ENCODE results near the gene ZCCHC7. TPM values are rescaled to one million over a fixed set of nuclear protein-coding genes. Genes with fewer than 3 reads are reported as not detected.
A peak's percentile ranks its signal among the peaks of the same experiment; 100 is the strongest.

ZCCHC7 gene
- total and polyA plus RNA-seq, 10 of the 15 experiments (the other 5 are each of a cell fraction or from before 2014, with no cell fraction given) = 42.9 to 178 (median 53.3) TPM

DNA sequence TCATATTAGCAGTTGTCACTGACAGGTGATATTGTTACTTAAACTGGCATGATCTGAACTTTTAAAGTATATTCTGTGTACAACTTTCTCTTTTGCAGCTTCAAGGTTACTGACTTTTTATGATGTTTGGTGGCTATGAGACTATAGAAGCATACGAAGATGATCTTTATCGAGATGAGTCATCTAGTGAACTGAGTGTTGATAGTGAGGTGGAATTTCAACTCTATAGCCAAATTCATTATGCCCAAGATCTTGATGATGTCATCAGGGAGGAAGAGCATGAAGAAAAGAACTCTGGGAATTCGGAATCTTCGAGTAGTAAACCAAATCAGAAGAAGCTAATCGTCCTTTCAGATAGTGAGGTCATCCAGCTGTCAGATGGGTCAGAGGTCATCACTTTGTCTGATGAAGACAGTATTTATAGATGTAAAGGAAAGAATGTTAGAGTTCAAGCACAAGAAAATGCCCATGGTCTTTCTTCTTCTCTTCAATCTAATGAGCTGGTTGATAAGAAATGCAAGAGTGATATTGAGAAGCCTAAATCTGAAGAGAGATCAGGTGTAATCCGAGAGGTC, 5.9 kb downstream of the ZCCHC7 start (continued):
- no peak for TF ChIP-seq BACH1 (IDR thresholded peaks at IDR 0.05; ENCODE audit: borderline replicate concordance)

DNA sequence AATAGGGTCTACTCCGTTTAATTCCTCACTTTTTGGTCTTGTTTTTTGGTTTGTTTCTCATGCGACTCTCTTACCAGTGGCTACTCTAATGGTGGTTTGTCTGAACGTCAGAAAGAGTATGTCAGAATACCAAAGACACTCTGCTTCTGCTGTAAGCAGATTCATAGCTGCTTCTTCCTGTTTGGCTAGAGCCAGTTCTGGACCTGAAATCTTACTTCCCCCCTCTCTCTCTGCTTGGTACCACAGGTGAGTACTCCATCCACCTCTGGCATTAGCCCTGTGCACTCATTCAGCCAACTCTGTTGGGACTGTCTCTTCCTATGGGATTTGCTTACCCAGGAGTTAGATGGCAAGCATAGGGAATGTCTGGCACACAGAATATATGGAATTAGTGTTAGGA, 6.6 kb downstream of the ZCCHC7 start:
- no peak overlapping the region for H2AFZ ChIP-seq (ENCODE audit: control insufficient read depth, low read depth, low read length)
- H3K4me1 ChIP-seq (ENCODE audit: control insufficient read depth, insufficient read depth, low read length) = peaks cover 21% of the 10 kb centered on the region
- H4K20me1 ChIP-seq (ENCODE audit: control insufficient read depth, insufficient read depth) = no peaks in the 10 kb centered on the region
- in situ Hi-C loops (cut with MboI) = no loop called here
- no peak for FAIRE-seq
- no peaks in the 10 kb centered on the region for H3K9me3 ChIP-seq (replicated peaks; ENCODE audit: control insufficient read depth, insufficient read depth, low read length)
- H3K27ac ChIP-seq (ENCODE audit: control insufficient read depth, insufficient read depth) = peak overlapping the region; percentile 6; the same call in 1 of the 2 replicates
- no peaks in the 10 kb centered on the region for H3K27me3 ChIP-seq (replicated peaks in 1 of 2; ENCODE audit: control insufficient read depth in 2 of 2, insufficient read depth in 2 of 2, low read length in 1 of 2)
- peak; percentile 44 for ATAC-seq
- H3K79me2 ChIP-seq (ENCODE audit: control insufficient read depth, insufficient read depth, low read length) = peaks cover 88% of the 10 kb centered on the region
- 74% methylated on average over 3 of the region's 3 CpGs for WGBS (ENCODE audit: insufficient coverage, insufficient replicate concordance, low lambda C conversion rate, missing lambda C conversion rate)
- intact Hi-C loops (cut with micrococcal nuclease; ENCODE audit: unreplicated experiment) = loop anchor here (10.0 kb wide), 1 partner anchor 252 kb away; no protein-coding TSS in a partner anchor
- BruUV-seq (replicated peaks) = no TSS peak
- H3K4me2 ChIP-seq (ENCODE audit: control insufficient read depth, insufficient read depth) = peak overlapping the region; percentile 65
- ChIA-PET RAD21 (ENCODE audit: unreplicated experiment) (interaction anchor here (0.6 to 5.9 kb wide), 7 partner anchors 10 to 202 kb away, joined by 3 to 76 read pairs (median 4); no protein-coding TSS in a partner anchor), POLR2A (interaction anchor here (0.6 to 5.9 kb wide), 4 partner anchors 10 to 148 kb away, joined by 3 to 50 read pairs (median 3); no protein-coding TSS in a partner anchor), CTCF (interaction anchor here (0.7 to 2.3 kb wide), 10 partner anchors 8 to 202 kb away, joined by 3 to 7 read pairs (median 4); no protein-coding TSS in a partner anchor), SMC1A (ENCODE audit: uncharacterized antibody, unreplicated experiment) (interaction anchor here (0.8 to 5.9 kb wide), 11 partner anchors 10 to 131 kb away, joined by 3 to 99 read pairs (median 4); no protein-coding TSS in a partner anchor)
- H3K9ac ChIP-seq (ENCODE audit: control insufficient read depth, insufficient read depth, low read length) = no peak overlapping the region
- peak overlapping the region; percentile 10; the same call in 1 of the 2 replicates for H3K4me3 ChIP-seq
- TF ChIP-seq HDGF (IDR thresholded peaks at IDR 0.05) = peak; percentile 35; the same call in 1 of the 2 replicates
- TF ChIP-seq, protein P1, sequence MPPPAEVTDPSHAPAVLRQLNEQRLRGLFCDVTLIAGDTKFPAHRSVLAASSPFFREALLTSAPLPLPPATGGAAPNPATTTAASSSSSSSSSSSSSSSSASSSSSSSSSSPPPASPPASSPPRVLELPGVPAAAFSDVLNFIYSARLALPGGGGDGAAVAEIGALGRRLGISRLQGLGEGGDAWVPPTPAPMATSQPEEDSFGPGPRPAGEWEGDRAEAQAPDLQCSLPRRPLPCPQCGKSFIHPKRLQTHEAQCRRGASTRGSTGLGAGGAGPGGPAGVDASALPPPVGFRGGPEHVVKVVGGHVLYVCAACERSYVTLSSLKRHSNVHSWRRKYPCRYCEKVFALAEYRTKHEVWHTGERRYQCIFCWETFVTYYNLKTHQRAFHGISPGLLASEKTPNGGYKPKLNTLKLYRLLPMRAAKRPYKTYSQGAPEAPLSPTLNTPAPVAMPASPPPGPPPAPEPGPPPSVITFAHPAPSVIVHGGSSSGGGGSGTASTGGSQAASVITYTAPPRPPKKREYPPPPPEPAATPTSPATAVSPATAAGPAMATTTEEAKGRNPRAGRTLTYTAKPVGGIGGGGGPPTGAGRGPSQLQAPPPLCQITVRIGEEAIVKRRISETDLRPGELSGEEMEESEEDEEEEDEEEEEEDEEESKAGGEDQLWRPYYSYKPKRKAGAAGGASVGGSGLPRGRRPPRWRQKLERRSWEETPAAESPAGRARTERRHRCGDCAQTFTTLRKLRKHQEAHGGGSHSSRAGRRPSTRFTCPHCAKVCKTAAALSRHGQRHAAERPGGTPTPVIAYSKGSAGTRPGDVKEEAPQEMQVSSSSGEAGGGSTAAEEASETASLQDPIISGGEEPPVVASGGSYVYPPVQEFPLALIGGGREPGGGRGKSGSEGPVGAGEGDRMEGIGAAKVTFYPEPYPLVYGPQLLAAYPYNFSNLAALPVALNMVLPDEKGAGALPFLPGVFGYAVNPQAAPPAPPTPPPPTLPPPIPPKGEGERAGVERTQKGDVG (CRISPR knock-in tag; IDR thresholded peaks at IDR 0.05) = no peak
- no peak for DNase-seq (ENCODE audit: low read depth, low spot score)
- H3K36me3 ChIP-seq (ENCODE audit: control insufficient read depth in 2 of 2, insufficient read depth in 2 of 2, low read length in 1 of 2) = peaks cover 0 to 14% of the 10 kb centered on the region in 2 experiments; a peak in 3 of 4 replicates

Measured in GM12878 (cell line).